Measurements from ENCODE around the gene PAX8. TPM values are rescaled to one million over a fixed set of nuclear protein-coding genes. Genes with fewer than 3 reads are reported as not detected.

The PAX8 gene
- total RNA-seq, 1 experiment from 2014 or later, result 3.4 TPM

DNA sequence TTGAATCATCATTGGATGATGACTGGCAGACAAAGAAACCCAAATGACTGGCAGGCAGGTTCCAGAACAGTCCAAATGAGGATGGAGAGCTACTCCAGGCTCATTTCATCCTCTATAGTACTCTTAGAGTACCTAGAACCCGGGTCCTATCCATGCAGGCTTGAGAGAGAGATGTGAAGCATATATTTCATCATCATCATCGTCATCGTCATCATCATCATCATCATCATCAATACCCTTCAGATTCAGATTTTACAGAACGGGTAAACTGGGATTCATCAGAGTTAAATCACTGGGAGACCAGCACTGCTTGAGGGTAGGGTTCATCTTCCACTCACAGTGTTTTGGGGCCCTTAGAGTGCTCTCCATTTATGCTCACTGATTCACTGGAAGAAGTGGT is 52.3 kb downstream of the PAX8 start:
- no peaks in the 10 kb centered on the region for H3K36me3 ChIP-seq (ENCODE audit: low read depth, low read length)
- no peaks in the 10 kb centered on the region for H3K27me3 ChIP-seq (ENCODE audit: low read length)
- DNase-seq (no peak), ATAC-seq (no peak)
- H3K4me3 ChIP-seq (ENCODE audit: low read length), result no peak overlapping the region
- H3K9ac ChIP-seq (ENCODE audit: low read length), result no peak overlapping the region
- H3K9me2 ChIP-seq (replicated peaks; ENCODE audit: low read length), result peaks cover 3% of the 10 kb centered on the region; the same call in 1 of the 2 replicates
- intact Hi-C loops (cut with micrococcal nuclease), result no loop called here
- H4K20me1 ChIP-seq (ENCODE audit: low read length), result no peaks in the 10 kb centered on the region
- BruUV-seq (replicated peaks), result no TSS peak
- CTCF ChIA-PET, result interaction anchor here (0.7 kb wide), 1 partner anchor 9 kb away, joined by 5 read pairs; no protein-coding TSS in a partner anchor
- POLR2A ChIA-PET (ENCODE audit: unreplicated experiment), result no interaction called here
- H2AFZ ChIP-seq (ENCODE audit: low read length), result no peak overlapping the region
- H3F3A ChIP-seq (ENCODE audit: low read length, unreplicated experiment), result no peaks in the 10 kb centered on the region
- TF ChIP-seq EZH2phosphoT487 (IDR thresholded peaks at IDR 0.05; ENCODE audit: borderline replicate concordance, low read length) (no peak), EZH2 (IDR thresholded peaks at IDR 0.05; ENCODE audit: low read length, unreplicated experiment) (no peak)
- TF ChIP-seq, protein P1, sequence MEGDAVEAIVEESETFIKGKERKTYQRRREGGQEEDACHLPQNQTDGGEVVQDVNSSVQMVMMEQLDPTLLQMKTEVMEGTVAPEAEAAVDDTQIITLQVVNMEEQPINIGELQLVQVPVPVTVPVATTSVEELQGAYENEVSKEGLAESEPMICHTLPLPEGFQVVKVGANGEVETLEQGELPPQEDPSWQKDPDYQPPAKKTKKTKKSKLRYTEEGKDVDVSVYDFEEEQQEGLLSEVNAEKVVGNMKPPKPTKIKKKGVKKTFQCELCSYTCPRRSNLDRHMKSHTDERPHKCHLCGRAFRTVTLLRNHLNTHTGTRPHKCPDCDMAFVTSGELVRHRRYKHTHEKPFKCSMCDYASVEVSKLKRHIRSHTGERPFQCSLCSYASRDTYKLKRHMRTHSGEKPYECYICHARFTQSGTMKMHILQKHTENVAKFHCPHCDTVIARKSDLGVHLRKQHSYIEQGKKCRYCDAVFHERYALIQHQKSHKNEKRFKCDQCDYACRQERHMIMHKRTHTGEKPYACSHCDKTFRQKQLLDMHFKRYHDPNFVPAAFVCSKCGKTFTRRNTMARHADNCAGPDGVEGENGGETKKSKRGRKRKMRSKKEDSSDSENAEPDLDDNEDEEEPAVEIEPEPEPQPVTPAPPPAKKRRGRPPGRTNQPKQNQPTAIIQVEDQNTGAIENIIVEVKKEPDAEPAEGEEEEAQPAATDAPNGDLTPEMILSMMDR (conservative IDR thresholded peaks at IDR 0.05; ENCODE audit: low read depth, low read length), result no peak
- no peak overlapping the region for H3K4me2 ChIP-seq (ENCODE audit: low read length)
- H3K27ac ChIP-seq (ENCODE audit: low read length), result no peak overlapping the region
- H3K4me1 ChIP-seq (ENCODE audit: insufficient read depth, low read length), result no peaks in the 10 kb centered on the region
- no peaks in the 10 kb centered on the region for H3K79me2 ChIP-seq (ENCODE audit: low read length)
- no peaks in the 10 kb centered on the region for H3K9me3 ChIP-seq (ENCODE audit: low read length)

- intact Hi-C loops (cut with micrococcal nuclease), result no loop called here
- peaks cover 3% of the 10 kb centered on the region; the same call in 1 of the 2 replicates for H3K9me2 ChIP-seq (replicated peaks; ENCODE audit: low read length)
- no peak overlapping the region for H3K27ac ChIP-seq (ENCODE audit: low read length)
- H3K27me3 ChIP-seq (ENCODE audit: low read length), result no peaks in the 10 kb centered on the region
- H3K79me2 ChIP-seq (ENCODE audit: low read length), result no peaks in the 10 kb centered on the region
- H3K4me3 ChIP-seq (ENCODE audit: low read length), result no peak overlapping the region
- ChIA-PET POLR2A (ENCODE audit: unreplicated experiment) (no interaction called here), CTCF (interaction anchor here (0.7 kb wide), 1 partner anchor 10 kb away, joined by 5 read pairs; no protein-coding TSS in a partner anchor)
- ATAC-seq, result no peak
- no peak overlapping the region for H2AFZ ChIP-seq (ENCODE audit: low read length)
- H3K36me3 ChIP-seq (ENCODE audit: low read depth, low read length), result no peaks in the 10 kb centered on the region
- no peaks in the 10 kb centered on the region for H3F3A ChIP-seq (ENCODE audit: low read length, unreplicated experiment)
- no peaks in the 10 kb centered on the region for H3K9me3 ChIP-seq (ENCODE audit: low read length)
- no TSS peak for BruUV-seq (replicated peaks)
- DNase-seq, result no peak
- no peak overlapping the region for H3K9ac ChIP-seq (ENCODE audit: low read length)
- TF ChIP-seq EZH2 (IDR thresholded peaks at IDR 0.05; ENCODE audit: low read length, unreplicated experiment) (no peak), EZH2phosphoT487 (IDR thresholded peaks at IDR 0.05; ENCODE audit: borderline replicate concordance, low read length) (no peak)
- TF ChIP-seq, protein P1 (conservative IDR thresholded peaks at IDR 0.05; ENCODE audit: low read depth, low read length), result no peak
- no peak overlapping the region for H3K4me2 ChIP-seq (ENCODE audit: low read length)
- no peaks in the 10 kb centered on the region for H4K20me1 ChIP-seq (ENCODE audit: low read length)
- no peaks in the 10 kb centered on the region for H3K4me1 ChIP-seq (ENCODE audit: insufficient read depth, low read length)
Observed at GRCh38 chr2:113225263-113226259, 53.2 kb downstream of the PAX8 start.
